Esophagus muscularis mucosa (tissue), 3 donors: ENCODE results near the gene NUBP2.

Source experiments
- POLR2A ChIP-seq: fragments of 450-650 bp; IDR thresholded peaks from one replicate; pipeline ENCODE4 v1.6.1; 2017; ENCODE audit warnings: antibody characterized with exemption, moderate library complexity, mild to moderate bottlenecking, low read depth
- POLR2AphosphoS5 ChIP-seq, 2 donors: sonication (generic); formaldehyde crosslinking; IDR thresholded peaks; one replicate each; pipeline ENCODE4 v1.6.1; 2017; ENCODE audit warnings: antibody characterized with exemption in 2 of 2
- TF ChIP-seq, protein P1 (sequence below), 3 experiments: fragments of 200-600 bp in 2 of 3; fragments of 450-650 bp in 1 of 3; sonication (generic) in 2 of 3; IDR thresholded peaks; one replicate each; pipeline ENCODE4 v1.5.1; 2017 to 2019; ENCODE audit warnings: antibody characterized with exemption in 3 of 3, mild to moderate bottlenecking in 2 of 3, moderate library complexity in 1 of 3

DNA sequence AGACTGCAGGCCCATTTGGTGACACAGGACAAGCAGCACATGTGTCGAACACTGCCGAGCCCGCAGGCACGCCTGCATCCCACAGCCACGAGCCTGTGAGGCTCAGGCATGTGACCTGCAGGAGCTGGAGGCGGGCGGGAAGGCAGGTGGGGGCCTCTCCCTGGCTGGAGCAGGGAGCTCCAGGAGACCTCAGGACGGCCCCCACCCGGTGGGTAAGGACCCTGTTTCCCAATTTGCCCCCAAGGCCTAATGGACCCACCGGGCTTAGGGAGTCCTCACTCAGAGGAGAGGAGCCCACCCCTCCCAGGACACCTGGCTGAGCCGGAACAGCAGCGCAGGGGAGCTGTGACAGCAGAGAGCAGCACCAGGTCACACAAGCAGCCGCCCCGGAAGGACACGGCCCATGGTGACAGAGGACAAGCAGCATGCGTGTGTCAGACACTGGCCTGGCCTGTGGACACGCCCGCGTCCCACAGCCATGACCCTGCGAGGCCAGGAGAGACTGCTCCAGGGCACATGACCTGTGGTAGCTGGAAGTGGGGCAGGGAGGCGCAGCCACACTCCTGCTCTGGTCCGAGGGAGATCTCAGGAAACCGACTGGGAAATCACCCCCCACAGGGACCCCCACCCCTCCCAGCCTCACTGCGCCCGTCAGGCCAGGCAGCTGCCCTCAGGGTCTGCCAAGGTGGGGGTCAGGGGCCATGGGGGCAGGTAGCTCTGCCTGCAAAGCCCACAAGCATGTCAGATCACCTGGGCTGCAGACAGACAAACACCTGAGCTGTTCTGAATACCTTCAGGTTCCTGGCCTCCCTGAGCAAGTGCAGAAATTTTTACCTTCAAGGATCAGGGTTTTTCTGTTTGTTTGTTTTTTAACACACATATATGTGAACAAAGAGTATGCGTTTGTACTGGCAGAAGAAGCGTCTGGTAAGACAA, 2.8 kb upstream of the NUBP2 start:
- no peak for TF ChIP-seq POLR2AphosphoS5 (IDR thresholded peaks at IDR 0.05)
- TF ChIP-seq, protein P1, sequence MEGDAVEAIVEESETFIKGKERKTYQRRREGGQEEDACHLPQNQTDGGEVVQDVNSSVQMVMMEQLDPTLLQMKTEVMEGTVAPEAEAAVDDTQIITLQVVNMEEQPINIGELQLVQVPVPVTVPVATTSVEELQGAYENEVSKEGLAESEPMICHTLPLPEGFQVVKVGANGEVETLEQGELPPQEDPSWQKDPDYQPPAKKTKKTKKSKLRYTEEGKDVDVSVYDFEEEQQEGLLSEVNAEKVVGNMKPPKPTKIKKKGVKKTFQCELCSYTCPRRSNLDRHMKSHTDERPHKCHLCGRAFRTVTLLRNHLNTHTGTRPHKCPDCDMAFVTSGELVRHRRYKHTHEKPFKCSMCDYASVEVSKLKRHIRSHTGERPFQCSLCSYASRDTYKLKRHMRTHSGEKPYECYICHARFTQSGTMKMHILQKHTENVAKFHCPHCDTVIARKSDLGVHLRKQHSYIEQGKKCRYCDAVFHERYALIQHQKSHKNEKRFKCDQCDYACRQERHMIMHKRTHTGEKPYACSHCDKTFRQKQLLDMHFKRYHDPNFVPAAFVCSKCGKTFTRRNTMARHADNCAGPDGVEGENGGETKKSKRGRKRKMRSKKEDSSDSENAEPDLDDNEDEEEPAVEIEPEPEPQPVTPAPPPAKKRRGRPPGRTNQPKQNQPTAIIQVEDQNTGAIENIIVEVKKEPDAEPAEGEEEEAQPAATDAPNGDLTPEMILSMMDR (IDR thresholded peaks at IDR 0.05) = no peak
- no peak for TF ChIP-seq POLR2A
